ENCODE results near the gene TTC4.
"Not testable (repeated sequence)": the region's sequence is repeated elsewhere in the genome, so short reads cannot be mapped to it uniquely, and the experiment has no call there.

The TTC4 gene

DNA sequence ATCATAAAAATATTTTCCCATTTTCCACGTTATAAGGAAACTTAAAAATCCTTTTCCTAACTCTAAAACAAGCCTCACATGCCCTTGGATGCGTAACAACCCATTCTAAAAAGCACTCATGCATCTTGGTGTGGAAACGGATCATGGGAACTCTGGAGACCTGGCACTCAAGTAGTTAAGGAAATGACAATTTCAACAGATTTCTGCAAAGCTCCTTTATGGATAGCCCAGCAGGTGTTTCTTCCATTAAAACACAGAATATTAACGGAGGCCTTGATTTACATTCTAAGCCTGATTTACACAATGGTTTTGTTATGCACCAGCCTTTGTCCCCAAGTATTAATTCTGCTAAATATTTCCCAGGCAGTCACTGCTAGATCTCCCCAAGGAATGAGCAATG, 35.8 kb downstream of the TTC4 start:
- no peak overlapping the region for H3K4me3 Mint-ChIP-seq
- H3K27ac Mint-ChIP-seq: no peak overlapping the region
- no peaks in the 10 kb centered on the region for H3K27me3 Mint-ChIP-seq
- no peaks in the 10 kb centered on the region for H3K9me3 Mint-ChIP-seq (ENCODE audit: low read depth)
- peaks cover 4% of the 10 kb centered on the region for H3K36me3 Mint-ChIP-seq
- no peaks in the 10 kb centered on the region for H3K4me1 Mint-ChIP-seq (ENCODE audit: low read depth)

DNA sequence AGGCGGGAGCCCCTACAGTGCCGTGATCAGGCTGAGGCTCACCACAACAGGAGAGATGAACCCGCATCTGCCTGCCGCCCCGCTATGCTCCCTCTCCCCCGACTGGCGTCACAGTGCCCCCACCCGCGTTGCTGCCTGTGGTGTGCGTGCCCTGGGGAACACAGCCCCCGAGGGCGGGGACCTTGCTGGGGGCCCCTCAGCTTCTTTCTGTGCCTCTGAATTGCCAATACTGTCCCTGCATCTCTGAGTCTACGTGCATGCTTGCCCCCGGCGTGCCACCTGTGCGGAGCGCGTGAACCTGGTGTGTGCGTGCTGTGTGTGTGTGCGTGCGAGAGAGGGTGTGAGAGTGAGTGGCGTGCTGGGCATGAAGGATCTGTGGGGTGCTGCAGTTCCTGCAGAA, 38.4 kb downstream of the TTC4 start:
- Mint-ChIP-seq H3K4me1 (ENCODE audit: low read depth) (no peaks in the 10 kb centered on the region), H3K27me3 (no peaks in the 10 kb centered on the region), H3K9me3 (ENCODE audit: low read depth) (no peaks in the 10 kb centered on the region), H3K36me3 (peaks cover 4% of the 10 kb centered on the region), H3K4me3 (no peak overlapping the region), H3K27ac (no peak overlapping the region)

DNA sequence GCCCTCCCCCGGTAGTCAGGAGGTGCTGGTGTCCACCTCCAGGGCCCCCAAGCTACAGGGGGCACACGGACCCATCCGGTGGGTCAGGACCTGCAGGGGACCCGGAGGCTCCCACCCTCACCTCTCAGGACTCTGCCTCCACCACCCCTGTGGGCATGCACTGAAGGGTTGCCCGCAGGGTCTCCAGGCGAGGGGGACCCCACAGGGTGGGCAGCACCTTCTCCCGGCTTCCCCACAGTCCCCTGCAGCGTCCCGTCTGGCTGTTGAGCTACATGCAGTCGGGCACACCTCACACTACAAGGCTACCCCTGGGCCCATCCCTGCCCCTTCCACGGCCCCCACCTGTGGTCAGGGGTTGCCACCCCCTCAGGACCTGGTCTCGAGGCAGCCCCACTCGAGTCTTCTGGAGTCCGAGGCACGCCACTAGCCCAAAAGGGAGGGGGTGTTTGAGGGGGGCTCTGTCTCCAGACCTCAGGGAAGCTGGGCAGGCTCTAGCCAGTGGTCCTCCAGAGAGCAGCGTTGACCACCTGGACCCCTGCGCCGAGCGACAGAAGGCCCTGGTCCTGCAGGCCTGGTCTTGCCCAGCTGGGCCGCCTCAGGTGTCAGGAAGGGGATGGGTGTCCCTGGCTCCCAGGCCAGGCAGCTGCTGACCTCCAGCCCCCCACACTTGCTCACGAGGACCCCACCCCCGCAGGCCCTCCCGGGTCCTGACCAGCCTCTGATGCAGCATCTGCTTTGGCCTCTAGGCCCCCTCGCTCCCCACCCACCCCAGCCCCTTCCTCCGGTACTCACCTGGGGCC, 39.0 kb downstream of the TTC4 start:
- Mint-ChIP-seq H3K36me3 (peaks cover 4% of the 10 kb centered on the region), H3K27me3 (no peaks in the 10 kb centered on the region), H3K4me3 (no peak overlapping the region), H3K27ac (no peak overlapping the region), H3K9me3 (ENCODE audit: low read depth) (no peaks in the 10 kb centered on the region), H3K4me1 (ENCODE audit: low read depth) (no peaks in the 10 kb centered on the region)

DNA sequence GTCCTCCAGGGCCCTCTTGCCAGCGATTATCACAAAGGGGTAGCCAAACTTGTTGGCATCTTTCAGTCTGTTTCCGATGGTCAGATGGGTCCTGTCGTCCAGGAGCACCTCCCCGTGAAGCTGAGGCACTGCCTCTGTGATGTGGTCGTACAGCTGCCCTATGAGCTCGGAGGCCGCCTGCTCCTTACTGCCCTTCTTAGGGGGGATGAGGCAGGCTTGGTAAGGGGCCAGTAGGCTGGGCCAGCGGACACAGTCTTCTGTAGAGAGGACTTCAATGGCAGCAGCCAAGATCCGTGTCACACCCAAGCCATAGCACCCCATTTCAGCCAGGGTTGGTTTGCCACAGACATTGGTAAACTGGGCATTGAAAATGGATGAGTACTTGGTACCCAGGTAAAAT, 42.2 kb downstream of the TTC4 start:
- Mint-ChIP-seq H3K36me3 (peaks cover 4% of the 10 kb centered on the region), H3K4me3 (no peak overlapping the region), H3K27ac (no peak overlapping the region), H3K27me3 (no peaks in the 10 kb centered on the region), H3K9me3 (ENCODE audit: low read depth) (no peaks in the 10 kb centered on the region), H3K4me1 (ENCODE audit: low read depth) (peaks cover 9% of the 10 kb centered on the region)

DNA sequence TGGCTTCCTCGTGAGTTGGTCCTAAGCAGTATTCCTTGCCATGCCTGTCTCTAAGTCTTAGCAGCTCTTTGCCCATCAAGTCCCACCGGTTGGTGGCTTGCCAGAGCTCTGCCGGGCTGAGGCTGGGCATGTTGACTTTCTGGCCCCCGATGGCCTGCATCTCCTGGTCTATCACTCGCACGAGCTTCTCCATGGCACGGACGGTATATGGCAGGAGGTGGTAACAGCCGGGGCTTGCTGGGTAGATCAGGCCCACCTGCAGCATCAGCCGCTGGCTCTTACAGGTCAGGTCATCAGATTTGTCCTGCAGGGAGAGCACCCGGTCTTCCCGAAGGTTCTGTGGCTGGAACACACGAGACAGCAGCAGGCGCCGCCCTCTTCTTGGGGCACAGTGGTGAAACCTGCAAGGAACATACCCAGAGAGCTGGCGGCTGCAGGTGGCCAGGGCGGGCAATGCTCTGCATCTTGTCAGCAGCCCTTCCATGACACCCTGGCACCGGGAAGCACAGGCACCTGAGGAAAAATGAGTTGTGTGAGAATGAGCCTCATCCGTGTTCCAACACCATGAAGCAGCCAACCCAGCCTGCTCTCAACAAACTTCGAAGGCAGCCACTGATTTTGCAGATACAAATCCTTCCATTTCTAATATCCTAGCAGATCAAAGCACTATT, 43.2 kb downstream of the TTC4 start:
- Mint-ChIP-seq H3K27me3 (no peaks in the 10 kb centered on the region), H3K9me3 (ENCODE audit: low read depth) (no peaks in the 10 kb centered on the region), H3K4me3 (no peak overlapping the region), H3K36me3 (peaks cover 4% of the 10 kb centered on the region), H3K4me1 (ENCODE audit: low read depth) (peaks cover 19% of the 10 kb centered on the region), H3K27ac (no peak overlapping the region)

DNA sequence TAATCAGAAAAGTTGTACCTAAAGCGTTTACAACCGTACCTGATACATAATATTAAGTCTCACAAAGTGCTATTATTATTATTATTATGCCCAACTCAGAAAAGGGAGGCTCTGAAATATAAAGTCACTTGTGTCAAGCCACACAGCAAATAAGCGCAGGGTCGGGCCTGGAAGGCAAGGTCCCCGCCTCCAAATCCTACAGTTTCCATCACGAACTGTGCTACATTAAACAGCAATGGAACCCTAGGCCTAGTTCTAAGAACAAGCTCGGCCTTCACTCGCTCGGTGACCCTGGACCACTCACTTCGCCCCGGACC, 48.1 kb downstream of the TTC4 start:
- Mint-ChIP-seq H3K9me3 (ENCODE audit: low read depth) (no peaks in the 10 kb centered on the region), H3K4me1 (ENCODE audit: low read depth) (peaks cover 26% of the 10 kb centered on the region), H3K4me3 (peak overlapping the region; percentile 91), H3K36me3 (no peaks in the 10 kb centered on the region), H3K27me3 (no peaks in the 10 kb centered on the region), H3K27ac (peak overlapping the region; percentile 93)

DNA sequence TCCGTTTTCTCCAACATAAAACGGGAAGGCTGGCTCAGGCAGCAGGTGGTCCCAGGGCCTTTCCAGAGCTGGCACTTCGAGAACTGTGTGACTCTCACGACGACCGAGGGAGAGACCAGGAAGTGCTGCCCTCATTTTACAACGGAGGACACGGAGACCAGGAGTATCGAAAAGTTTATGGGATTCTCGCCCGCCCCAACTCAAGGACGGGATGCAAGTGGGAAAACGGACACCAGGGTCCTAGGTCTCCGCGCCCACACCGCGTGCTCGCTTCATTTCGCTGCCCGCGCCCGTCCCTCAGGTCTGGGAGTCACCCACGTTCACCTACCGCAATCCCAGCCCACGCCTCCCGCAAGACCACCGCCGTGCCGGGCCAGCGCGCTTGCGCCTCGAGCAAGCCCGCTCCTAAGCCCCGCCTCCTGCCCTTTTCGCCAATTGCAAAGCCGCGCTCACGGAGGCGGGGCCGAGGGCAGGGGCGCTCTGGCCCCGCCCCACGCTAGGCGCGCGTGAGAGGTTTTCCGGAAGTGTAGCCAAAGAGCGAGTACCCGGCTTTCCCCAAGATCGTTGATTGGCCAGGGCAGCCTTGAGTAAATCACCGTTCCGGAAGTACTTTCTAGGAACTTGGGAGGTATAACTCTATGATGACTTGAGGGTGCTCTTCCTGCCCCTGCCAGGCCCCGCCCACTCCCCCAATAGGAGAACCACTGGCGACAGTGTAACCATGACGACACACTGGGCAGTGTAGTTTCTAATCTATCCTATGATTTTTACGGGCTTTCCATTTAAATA, 48.7 kb downstream of the TTC4 start, which contains the start of gene PARS2:
TSS of gene PARS2 (minus strand) at position 391 of the 789 bp plus-strand sequence. CDS start 5,362 bp downstream, outside the sequence.
- H3K27ac Mint-ChIP-seq: peak within 1 kb of the TSS; percentile 93
- no peaks in the 10 kb centered on the region for H3K9me3 Mint-ChIP-seq (ENCODE audit: low read depth)
- no peaks in the 10 kb centered on the region for H3K27me3 Mint-ChIP-seq
- no peaks in the 10 kb centered on the region for H3K36me3 Mint-ChIP-seq
- peak within 1 kb of the TSS; percentile 91 for H3K4me3 Mint-ChIP-seq
- peaks cover 26% of the 10 kb centered on the region for H3K4me1 Mint-ChIP-seq (ENCODE audit: low read depth)

DNA sequence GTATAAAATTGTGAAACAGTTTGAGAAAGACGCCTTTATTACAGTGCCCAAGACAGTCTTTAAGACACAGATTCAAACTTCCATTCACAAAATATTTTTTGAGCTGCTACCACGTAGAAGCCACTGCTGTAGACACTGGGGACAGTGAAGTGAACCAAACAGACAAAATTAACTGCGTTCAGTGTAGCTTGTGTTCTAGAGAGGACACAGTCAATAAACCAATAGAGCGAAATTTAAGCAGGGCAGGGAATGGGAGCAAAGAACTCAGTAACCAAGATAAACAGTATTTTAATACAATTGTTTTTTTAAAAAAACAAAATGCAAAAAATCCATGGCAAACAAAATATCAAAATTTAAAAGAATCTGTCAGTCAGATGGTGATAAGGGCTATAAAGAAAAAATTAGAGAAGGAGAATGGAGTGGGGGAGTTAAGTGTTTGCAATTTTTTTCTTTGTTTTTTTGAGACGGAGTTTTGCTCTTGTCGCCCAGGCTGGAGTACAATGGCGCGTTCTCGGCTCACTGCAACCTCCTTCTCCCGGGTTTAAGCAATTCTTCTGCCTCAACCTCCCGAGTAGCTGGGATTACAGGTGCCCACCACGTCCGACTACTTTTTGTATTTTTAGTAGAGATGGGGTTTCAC, 49.4 kb downstream of the TTC4 start:
- Mint-ChIP-seq H3K27ac (peak overlapping the region; percentile 81), H3K36me3 (no peaks in the 10 kb centered on the region), H3K4me3 (peak overlapping the region; percentile 91), H3K9me3 (ENCODE audit: low read depth) (no peaks in the 10 kb centered on the region), H3K4me1 (ENCODE audit: low read depth) (peaks cover 24% of the 10 kb centered on the region), H3K27me3 (no peaks in the 10 kb centered on the region)

DNA sequence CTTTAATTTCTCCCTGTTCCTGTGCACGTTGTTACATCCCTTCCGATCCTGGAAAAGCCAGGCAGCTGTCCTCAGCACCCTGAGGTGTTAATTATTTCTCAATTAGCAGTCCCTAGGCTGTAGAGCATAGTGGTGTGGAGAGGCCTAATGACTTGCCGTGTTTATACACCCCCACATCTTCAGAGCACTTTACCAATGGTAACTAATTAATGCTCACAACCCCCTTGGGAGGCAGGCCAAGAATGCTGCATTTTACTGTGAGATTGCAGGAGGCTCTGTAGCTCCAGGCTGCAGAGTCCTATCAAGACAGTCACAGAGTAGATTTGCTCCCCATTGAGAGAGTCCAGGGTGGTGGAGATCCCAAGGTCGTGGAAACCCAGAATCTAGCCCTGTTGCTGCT, 51.1 kb downstream of the TTC4 start:
- H3K4me1 Mint-ChIP-seq (ENCODE audit: low read depth): peaks cover 18% of the 10 kb centered on the region
- H3K27ac Mint-ChIP-seq: no peak overlapping the region
- H3K9me3 Mint-ChIP-seq (ENCODE audit: low read depth): no peaks in the 10 kb centered on the region
- no peak overlapping the region for H3K4me3 Mint-ChIP-seq
- no peaks in the 10 kb centered on the region for H3K36me3 Mint-ChIP-seq
- no peaks in the 10 kb centered on the region for H3K27me3 Mint-ChIP-seq

DNA sequence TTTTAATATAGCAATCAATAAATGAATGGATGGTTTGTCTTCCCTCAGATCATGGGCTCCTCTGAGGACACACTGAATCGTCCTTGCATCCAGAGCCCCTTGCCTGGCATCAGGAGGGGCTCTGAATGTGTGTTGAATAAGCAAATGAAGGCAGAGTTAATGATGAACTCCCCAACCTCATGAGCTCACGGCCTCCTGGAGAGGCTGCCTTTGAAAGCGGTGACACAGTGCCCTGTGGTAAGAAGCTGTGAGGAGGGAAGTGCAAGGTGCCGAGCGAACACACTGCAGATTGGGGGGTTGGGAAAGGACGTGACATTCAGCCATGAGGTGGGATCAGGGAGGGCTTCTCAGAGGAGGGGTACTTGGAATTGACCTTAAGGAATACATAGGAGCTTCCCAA, 51.9 kb downstream of the TTC4 start:
- no peak overlapping the region for H3K27ac Mint-ChIP-seq

DNA sequence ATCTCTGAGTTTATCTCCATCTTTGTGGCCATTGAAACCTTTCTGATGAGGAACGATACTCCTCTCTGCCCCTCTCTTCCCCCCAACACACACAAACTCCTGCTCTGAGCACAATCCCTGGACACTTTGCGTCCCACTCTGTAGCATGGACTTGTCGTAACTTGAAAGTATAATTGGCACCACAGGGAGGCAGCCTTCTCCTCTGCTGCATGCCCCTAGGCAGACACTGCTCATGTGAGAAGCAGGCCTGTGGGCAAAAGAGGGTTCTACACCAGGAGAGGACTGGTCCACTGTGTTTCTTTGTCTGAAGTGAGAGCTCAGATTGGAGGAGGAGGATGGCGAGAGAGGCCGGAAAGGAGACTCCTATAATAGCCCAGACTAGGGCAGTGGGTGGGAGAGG, 52.4 kb downstream of the TTC4 start:
- H3K4me3 Mint-ChIP-seq: no peak overlapping the region
- no peak overlapping the region for H3K27ac Mint-ChIP-seq
- no peaks in the 10 kb centered on the region for H3K9me3 Mint-ChIP-seq (ENCODE audit: low read depth)
- peaks cover 14% of the 10 kb centered on the region for H3K4me1 Mint-ChIP-seq (ENCODE audit: low read depth)
- no peaks in the 10 kb centered on the region for H3K27me3 Mint-ChIP-seq
- peaks cover 3% of the 10 kb centered on the region for H3K36me3 Mint-ChIP-seq

More for the DNA sequence above, 51.9 kb downstream of the TTC4 start:
- H3K36me3 Mint-ChIP-seq: no peaks in the 10 kb centered on the region
- peaks cover 18% of the 10 kb centered on the region for H3K4me1 Mint-ChIP-seq (ENCODE audit: low read depth)
- H3K4me3 Mint-ChIP-seq: no peak overlapping the region
- H3K27me3 Mint-ChIP-seq: no peaks in the 10 kb centered on the region
- H3K9me3 Mint-ChIP-seq (ENCODE audit: low read depth): no peaks in the 10 kb centered on the region

DNA sequence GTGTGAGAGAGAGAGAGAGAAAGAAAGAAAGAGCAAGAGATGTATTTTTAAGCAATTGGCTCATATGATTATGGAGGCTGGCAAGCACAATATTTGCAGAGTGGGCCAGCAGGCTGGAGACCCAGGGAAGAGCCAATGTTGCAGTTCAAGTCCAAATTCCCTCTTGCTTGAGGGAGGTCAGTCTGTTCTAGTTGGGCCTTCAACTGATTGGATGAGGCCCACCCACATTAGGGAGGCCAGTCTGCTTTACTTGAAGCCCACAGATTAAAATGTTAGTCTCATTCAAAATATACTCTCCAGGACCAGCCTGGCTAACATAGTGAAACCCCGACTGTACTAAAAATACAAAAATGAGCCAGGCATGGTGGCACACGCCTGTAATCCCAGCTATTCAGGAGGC, 57.3 kb downstream of the TTC4 start:
- no peak overlapping the region for H3K27ac Mint-ChIP-seq
- H3K27me3 Mint-ChIP-seq: no peaks in the 10 kb centered on the region
- no peaks in the 10 kb centered on the region for H3K9me3 Mint-ChIP-seq (ENCODE audit: low read depth)
- H3K36me3 Mint-ChIP-seq: peaks cover 3% of the 10 kb centered on the region
- no peak overlapping the region for H3K4me3 Mint-ChIP-seq
- no peaks in the 10 kb centered on the region for H3K4me1 Mint-ChIP-seq (ENCODE audit: low read depth)

DNA sequence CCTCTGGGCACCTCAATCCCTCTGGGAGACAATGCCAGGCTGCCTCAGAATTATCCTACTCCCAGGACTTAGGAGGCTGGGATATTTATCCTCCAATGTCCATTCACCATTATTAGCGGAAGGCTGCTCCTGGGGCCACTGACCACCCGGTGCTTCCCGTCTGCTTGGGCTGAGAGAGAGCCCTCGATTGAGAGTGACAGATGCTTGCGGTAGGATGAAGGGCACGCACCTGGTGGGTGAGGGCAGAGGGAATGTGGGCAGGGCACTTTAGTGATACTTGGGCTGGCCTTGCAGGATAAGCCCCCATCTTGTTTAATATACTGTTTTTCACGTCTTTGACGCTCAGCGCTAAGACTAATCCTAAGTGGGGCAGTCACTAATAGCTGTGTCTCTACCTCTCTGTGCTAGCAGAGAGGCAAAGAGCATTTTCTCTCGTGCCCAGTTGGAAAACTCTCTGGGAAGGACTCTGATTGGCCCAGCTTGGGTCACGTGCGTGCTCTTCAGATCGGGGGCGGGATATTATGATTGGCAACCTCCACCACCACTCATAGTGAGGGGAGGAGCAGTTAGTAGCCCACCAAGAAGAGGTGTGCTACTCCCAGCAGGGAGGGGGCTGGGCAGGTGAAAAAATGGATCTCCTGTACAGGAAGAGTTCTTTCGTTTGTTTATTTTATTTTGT, 59.3 kb downstream of the TTC4 start:
- no peaks in the 10 kb centered on the region for H3K4me1 Mint-ChIP-seq (ENCODE audit: low read depth)
- no peaks in the 10 kb centered on the region for H3K27me3 Mint-ChIP-seq
- no peaks in the 10 kb centered on the region for H3K9me3 Mint-ChIP-seq (ENCODE audit: low read depth)
- no peak overlapping the region for H3K4me3 Mint-ChIP-seq
- no peak overlapping the region for H3K27ac Mint-ChIP-seq
- peaks cover 5% of the 10 kb centered on the region for H3K36me3 Mint-ChIP-seq

DNA sequence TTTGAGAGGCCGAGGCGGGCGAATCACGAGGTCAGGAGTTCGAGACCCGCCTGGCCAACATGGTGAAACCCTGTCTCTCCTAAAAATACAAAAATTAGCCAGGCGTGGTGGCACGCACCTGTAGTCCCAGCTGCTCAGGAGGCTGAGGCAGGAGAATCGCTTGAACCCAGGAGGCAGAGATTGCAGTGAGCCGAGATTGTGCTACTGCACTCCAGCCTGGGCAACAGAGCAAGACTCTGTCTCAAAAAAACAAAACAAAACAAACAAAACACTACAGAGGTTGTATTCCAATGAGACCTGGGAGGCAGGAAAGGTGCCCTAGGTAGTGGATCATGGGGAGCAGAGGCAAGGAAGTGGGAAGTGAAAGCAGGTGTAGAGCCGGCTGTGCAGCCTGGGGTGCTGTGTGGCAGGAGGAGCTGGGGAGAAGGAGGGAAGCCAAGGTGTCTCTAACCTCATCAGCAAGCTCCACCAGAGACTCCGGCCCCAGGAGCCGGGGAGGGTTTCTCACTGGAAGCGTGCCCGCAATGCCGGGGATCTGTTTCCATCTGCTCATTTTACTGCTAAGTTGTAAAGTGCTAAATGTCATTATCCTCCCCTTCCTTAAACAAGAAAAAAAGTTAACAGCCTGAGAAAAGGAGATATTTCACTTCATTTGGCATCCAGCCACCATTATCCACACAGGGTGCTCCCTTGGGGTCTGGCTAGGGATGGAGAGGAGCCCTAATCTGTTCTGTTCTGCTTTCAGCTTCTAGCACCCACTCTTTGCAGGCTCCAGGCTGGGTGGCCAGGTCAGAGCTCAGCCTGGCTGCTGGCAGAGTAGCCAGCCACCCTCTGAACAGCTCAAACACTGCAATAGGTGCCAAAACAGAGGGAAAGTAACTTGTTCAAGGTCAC, 60.4 kb downstream of the TTC4 start:
- H3K9me3 Mint-ChIP-seq (ENCODE audit: low read depth); H3K36me3 Mint-ChIP-seq; H3K27ac Mint-ChIP-seq; H3K4me1 Mint-ChIP-seq (ENCODE audit: low read depth); H3K27me3 Mint-ChIP-seq; H3K4me3 Mint-ChIP-seq: not testable (repeated sequence)
